Stomach (tissue), 9 donors: ENCODE data around the gene IGF2BP3. TPM values are rescaled to one million over a fixed set of nuclear protein-coding genes. Genes with fewer than 3 reads are reported as not detected.
"Not testable (repeated sequence)": the region's sequence is repeated elsewhere in the genome, so short reads cannot be mapped to it uniquely, and the experiment has no call there.

ENCODE experiments used
- DNase-seq, 2 donors: peaks; one replicate each; pipeline versions ENCODE4 v3.0.0 to v3.0.0-alpha.2; 2013 to 2019
- H3K27ac ChIP-seq, 5 donors: fragments of 200-600 bp in 4 of 5; sonication (generic) in 4 of 5; one replicate each; pipeline ENCODE4 v1.5.1; 2013 to 2019; ENCODE audit warnings: mild to moderate bottlenecking in 1 of 5, moderate library complexity in 1 of 5
- H3K27me3 ChIP-seq, 3 donors: fragments of 200-600 bp; sonication (generic); one replicate each; pipeline ENCODE4 v1.5.1; 2017 to 2019; ENCODE audit warnings: mixed run types in 1 of 3
- H3K36me3 ChIP-seq, 4 donors: fragments of 200-600 bp; sonication (generic); 1 replicate in 3 of 4; 2 replicates in 1 of 4; pipeline ENCODE4 v1.5.1; 2016 to 2019
- H3K4me1 ChIP-seq, 4 donors: fragments of 200-600 bp; sonication (generic); one replicate each; pipeline ENCODE4 v1.5.1; 2016 to 2019
- H3K4me3 ChIP-seq, 4 donors: fragments of 200-600 bp; sonication (generic) in 3 of 4; one replicate each; pipeline ENCODE4 v1.5.1; 2016 to 2019; ENCODE audit warnings: mild to moderate bottlenecking in 1 of 4
- H3K9me3 ChIP-seq, 4 donors: fragments of 200-600 bp; sonication (generic); one replicate each; pipeline ENCODE4 v1.5.1; 2016 to 2019
- CTCF ChIP-seq, 7 experiments: fragments of 450-650 bp in 4 of 7; fragments of 200-600 bp in 3 of 7; sonication (generic) in 3 of 7; IDR thresholded peaks; one replicate each; pipeline ENCODE4 v1.5.1; 2016 to 2019; ENCODE audit warnings: antibody characterized with exemption in 7 of 7, control low read depth in 2 of 7, mild to moderate bottlenecking in 1 of 7
- EP300 ChIP-seq: sonication (generic); formaldehyde crosslinking; IDR thresholded peaks from one replicate; pipeline ENCODE4 v1.6.1; 2017; ENCODE audit warnings: antibody characterized with exemption
- POLR2A ChIP-seq, 4 donors: fragments of 450-650 bp; IDR thresholded peaks; one replicate each; pipeline ENCODE4 v1.6.1; 2016; ENCODE audit warnings: antibody characterized with exemption in 4 of 4, control low read depth in 2 of 4, mild to moderate bottlenecking in 1 of 4, moderate library complexity in 1 of 4
- POLR2AphosphoS5 ChIP-seq, 3 donors: sonication (generic); formaldehyde crosslinking; IDR thresholded peaks; one replicate each; pipeline ENCODE4 v1.6.1; 2016; ENCODE audit warnings: antibody characterized with exemption in 3 of 3
- WGBS, 5 donors: extraction: QIAGEN DNeasy Blood & Tissue Kit in 3 of 5; methylation state at CpG; one replicate each; pipeline versions ENCODE4 v1.1.5 to v1.1.7; 2013 to 2018; 5-methylcytosine and 5-hydroxymethylcytosine counted together
- intact Hi-C: fragments of 100-400 bp; cut with DNase I; formaldehyde crosslinking; loops from one replicate; pipeline ENCODE4 v1.15.1; 2023; ENCODE audit warnings: low total_unique reads
- polyA plus RNA-seq, 3 donors: library from polyadenylated mRNA; stranded (reverse); fragments of 200-250 nt; gene quantifications; one replicate each; pipeline ENCODE4 v1.2.3, GENCODE V29; 2013
- total RNA-seq, 5 donors: library from RNA; depleted of rRNA; stranded (reverse); fragments of >200 nt; gene quantifications; one replicate each; pipeline versions ENCODE4 v1.1.0 to v1.2.3, GENCODE V29; 2014 to 2016
- donor health status: healthy with polysubstance abuse.
- donor health status: Bipolar disorder and iron deficiency.
- donor health status: healthy.

IGF2BP3 gene
- total and polyA plus RNA-seq, 8 donors: 0.43 to 61.9 (median 5.2) TPM; not detected in 4

GRCh38 chr7:23315366-23315765 lies 154.9 kb downstream of the IGF2BP3 start:
- no peak overlapping the region for H3K4me3 ChIP-seq
- TF ChIP-seq CTCF (IDR thresholded peaks at IDR 0.05) (no peak), EP300 (no peak), POLR2AphosphoS5 (IDR thresholded peaks at IDR 0.05) (no peak), POLR2A (IDR thresholded peaks at IDR 0.05) (no peak)
- no peak for DNase-seq
- intact Hi-C loops: no loop called here
- H3K9me3 ChIP-seq: no peaks in the 10 kb centered on the region
- H3K36me3 ChIP-seq: peaks cover 4 to 15% (median 9%) of the 10 kb centered on the region in 4 donors
- no peaks in the 10 kb centered on the region for H3K4me1 ChIP-seq
- 32 to 74% (median 58%) methylated on average over 7 of the region's 7 CpGs for WGBS, 5 donors
- H3K27ac ChIP-seq: no peak overlapping the region
- no peaks in the 10 kb centered on the region for H3K27me3 ChIP-seq

- intact Hi-C loops, H3K4me3 ChIP-seq, DNase-seq, H3K27me3 ChIP-seq, H3K4me1 ChIP-seq, H3K9me3 ChIP-seq, H3K27ac ChIP-seq: not testable (repeated sequence)
- WGBS, 5 donors: 77 to 85% (median 82%) methylated on average over 2 of the region's 2 CpGs
- H3K36me3 ChIP-seq: peaks cover 25 to 46% (median 40%) of the 10 kb centered on the region in 4 donors
Measured at GRCh38 chr7:23312141-23312540, 158.2 kb downstream of the IGF2BP3 start.

- Histone ChIP-seq H3K27ac (no peak overlapping the region), H3K36me3 (peaks cover 25 to 65% (median 49%) of the 10 kb centered on the region in 4 donors), H3K9me3 (no peaks in the 10 kb centered on the region), H3K4me3 (no peak overlapping the region), H3K4me1 (peaks cover 0 to 8% (median 3%) of the 10 kb centered on the region in 4 donors), H3K27me3 (no peaks in the 10 kb centered on the region)
- WGBS, 5 donors: 87 to 89% (median 89%) methylated on average over 6 of the region's 6 CpGs
- DNase-seq: no peak
- TF ChIP-seq EP300: no peak
- TF ChIP-seq POLR2A (IDR thresholded peaks at IDR 0.05): no peak
- no peak for TF ChIP-seq CTCF (IDR thresholded peaks at IDR 0.05)
- TF ChIP-seq POLR2AphosphoS5 (IDR thresholded peaks at IDR 0.05): no peak
- intact Hi-C loops: no loop called here
Measured at GRCh38 chr7:23308754-23309153, 161.5 kb downstream of the IGF2BP3 start.

GRCh38 chr7:23306936-23307521 lies 163.3 kb downstream of the IGF2BP3 start:
- no peak overlapping the region for H3K4me3 ChIP-seq
- intact Hi-C loops: no loop called here
- peaks cover 28 to 76% (median 64%) of the 10 kb centered on the region in 4 donors for H3K36me3 ChIP-seq
- no peak overlapping the region for H3K27ac ChIP-seq
- no peak for TF ChIP-seq POLR2AphosphoS5 (IDR thresholded peaks at IDR 0.05)
- TF ChIP-seq EP300: no peak
- no peak for TF ChIP-seq CTCF (IDR thresholded peaks at IDR 0.05)
- TF ChIP-seq POLR2A (IDR thresholded peaks at IDR 0.05): no peak
- H3K9me3 ChIP-seq: no peaks in the 10 kb centered on the region
- H3K27me3 ChIP-seq: no peaks in the 10 kb centered on the region
- WGBS, 5 donors: 88 to 96% (median 91%) methylated on average over 2 of the region's 2 CpGs
- peaks cover 0 to 25% (median 12%) of the 10 kb centered on the region in 4 donors for H3K4me1 ChIP-seq
- DNase-seq: no peak

- Histone ChIP-seq H3K36me3 (peaks cover 3 to 27% (median 22%) of the 10 kb centered on the region in 4 donors), H3K4me1 (peaks cover 17 to 52% (median 38%) of the 10 kb centered on the region in 4 donors), H3K4me3 (peak overlapping the region; percentile 88 to 96 (median 90)), H3K9me3 (no peaks in the 10 kb centered on the region), H3K27ac (peak overlapping the region; percentile 70 to 92 (median 87)), H3K27me3 (peaks cover 0 to 5% (median 0%) of the 10 kb centered on the region in 3 donors)
- no peak for DNase-seq
- TF ChIP-seq EP300: no peak
- no peak for TF ChIP-seq POLR2AphosphoS5 (IDR thresholded peaks at IDR 0.05)
- no peak for TF ChIP-seq CTCF (IDR thresholded peaks at IDR 0.05)
- TF ChIP-seq POLR2A (IDR thresholded peaks at IDR 0.05): no peak
- WGBS, 5 donors: 7 to 11% (median 9%) methylated on average over 12 of the region's 12 CpGs
- intact Hi-C loops: no loop called here
Measured at GRCh38 chr7:23299770-23300300, 170.5 kb downstream of the IGF2BP3 start.
